ENCODE measurements around the gene ADCY5. TPM values are rescaled to one million over a fixed set of nuclear protein-coding genes. Genes with fewer than 3 reads are reported as not detected.

Gene ADCY5
- total RNA-seq, 1 experiment from 2014 or later = 0.49 TPM

- TF ChIP-seq ZFX (IDR thresholded peaks at IDR 0.05) (no peak), ELF1 (IDR thresholded peaks at IDR 0.05; ENCODE audit: borderline replicate concordance, low read depth) (no peak), EZH2phosphoT487 (IDR thresholded peaks at IDR 0.05; ENCODE audit: borderline replicate concordance) (no peak), CBX3 (IDR thresholded peaks at IDR 0.05; ENCODE audit: low read depth) (no peak), RAD21 (IDR thresholded peaks at IDR 0.05; ENCODE audit: low read depth) (no peak), ZNF274 (IDR thresholded peaks at IDR 0.05; ENCODE audit: low read depth, low read length) (no peak), SIN3A (IDR thresholded peaks at IDR 0.05; ENCODE audit: low read depth) (no peak), JUND (IDR thresholded peaks at IDR 0.05) (no peak), POLR2A (IDR thresholded peaks at IDR 0.05; ENCODE audit: borderline replicate concordance, extremely low read depth, insufficient read depth, insufficient read length) (no peak), EZH2 (IDR thresholded peaks at IDR 0.05) (no peak), EGR1 (IDR thresholded peaks at IDR 0.05; ENCODE audit: low read depth) (no peak), CEBPB (IDR thresholded peaks at IDR 0.05; ENCODE audit: low read depth) (no peak), ATF3 (IDR thresholded peaks at IDR 0.05) (no peak), SRF (IDR thresholded peaks at IDR 0.05; ENCODE audit: low read depth) (no peak), CTCF (IDR thresholded peaks at IDR 0.05 in 2 of 3, conservative IDR thresholded peaks at IDR 0.05 in 1 of 3; ENCODE audit: borderline replicate concordance in 1 of 3, insufficient read depth in 1 of 3, low read depth in 2 of 3, low read length in 2 of 3) (no peak), SP1 (IDR thresholded peaks at IDR 0.05; ENCODE audit: low read depth) (no peak), POLR2AphosphoS5 (IDR thresholded peaks at IDR 0.05; ENCODE audit: low read depth, low read length) (no peak), YY1 (IDR thresholded peaks at IDR 0.05; ENCODE audit: extremely low read depth, insufficient replicate concordance, low read depth, low read length) (no peak)
- TF ChIP-seq, protein P1, sequence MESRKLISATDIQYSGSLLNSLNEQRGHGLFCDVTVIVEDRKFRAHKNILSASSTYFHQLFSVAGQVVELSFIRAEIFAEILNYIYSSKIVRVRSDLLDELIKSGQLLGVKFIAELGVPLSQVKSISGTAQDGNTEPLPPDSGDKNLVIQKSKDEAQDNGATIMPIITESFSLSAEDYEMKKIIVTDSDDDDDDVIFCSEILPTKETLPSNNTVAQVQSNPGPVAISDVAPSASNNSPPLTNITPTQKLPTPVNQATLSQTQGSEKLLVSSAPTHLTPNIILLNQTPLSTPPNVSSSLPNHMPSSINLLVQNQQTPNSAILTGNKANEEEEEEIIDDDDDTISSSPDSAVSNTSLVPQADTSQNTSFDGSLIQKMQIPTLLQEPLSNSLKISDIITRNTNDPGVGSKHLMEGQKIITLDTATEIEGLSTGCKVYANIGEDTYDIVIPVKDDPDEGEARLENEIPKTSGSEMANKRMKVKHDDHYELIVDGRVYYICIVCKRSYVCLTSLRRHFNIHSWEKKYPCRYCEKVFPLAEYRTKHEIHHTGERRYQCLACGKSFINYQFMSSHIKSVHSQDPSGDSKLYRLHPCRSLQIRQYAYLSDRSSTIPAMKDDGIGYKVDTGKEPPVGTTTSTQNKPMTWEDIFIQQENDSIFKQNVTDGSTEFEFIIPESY (IDR thresholded peaks at IDR 0.05; ENCODE audit: extremely low read depth, insufficient replicate concordance, low read length) = no peak
- TF ChIP-seq, protein P2, sequence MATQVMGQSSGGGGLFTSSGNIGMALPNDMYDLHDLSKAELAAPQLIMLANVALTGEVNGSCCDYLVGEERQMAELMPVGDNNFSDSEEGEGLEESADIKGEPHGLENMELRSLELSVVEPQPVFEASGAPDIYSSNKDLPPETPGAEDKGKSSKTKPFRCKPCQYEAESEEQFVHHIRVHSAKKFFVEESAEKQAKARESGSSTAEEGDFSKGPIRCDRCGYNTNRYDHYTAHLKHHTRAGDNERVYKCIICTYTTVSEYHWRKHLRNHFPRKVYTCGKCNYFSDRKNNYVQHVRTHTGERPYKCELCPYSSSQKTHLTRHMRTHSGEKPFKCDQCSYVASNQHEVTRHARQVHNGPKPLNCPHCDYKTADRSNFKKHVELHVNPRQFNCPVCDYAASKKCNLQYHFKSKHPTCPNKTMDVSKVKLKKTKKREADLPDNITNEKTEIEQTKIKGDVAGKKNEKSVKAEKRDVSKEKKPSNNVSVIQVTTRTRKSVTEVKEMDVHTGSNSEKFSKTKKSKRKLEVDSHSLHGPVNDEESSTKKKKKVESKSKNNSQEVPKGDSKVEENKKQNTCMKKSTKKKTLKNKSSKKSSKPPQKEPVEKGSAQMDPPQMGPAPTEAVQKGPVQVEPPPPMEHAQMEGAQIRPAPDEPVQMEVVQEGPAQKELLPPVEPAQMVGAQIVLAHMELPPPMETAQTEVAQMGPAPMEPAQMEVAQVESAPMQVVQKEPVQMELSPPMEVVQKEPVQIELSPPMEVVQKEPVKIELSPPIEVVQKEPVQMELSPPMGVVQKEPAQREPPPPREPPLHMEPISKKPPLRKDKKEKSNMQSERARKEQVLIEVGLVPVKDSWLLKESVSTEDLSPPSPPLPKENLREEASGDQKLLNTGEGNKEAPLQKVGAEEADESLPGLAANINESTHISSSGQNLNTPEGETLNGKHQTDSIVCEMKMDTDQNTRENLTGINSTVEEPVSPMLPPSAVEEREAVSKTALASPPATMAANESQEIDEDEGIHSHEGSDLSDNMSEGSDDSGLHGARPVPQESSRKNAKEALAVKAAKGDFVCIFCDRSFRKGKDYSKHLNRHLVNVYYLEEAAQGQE (IDR thresholded peaks at IDR 0.05; ENCODE audit: low read depth) = no peak
- no peaks in the 10 kb centered on the region for H3K36me3 ChIP-seq (ENCODE audit: control insufficient read depth in 1 of 2, insufficient read depth in 2 of 2, low read length in 2 of 2)
- DNase-seq (ENCODE audit: low read depth, low spot score) (no peak), ATAC-seq (no peak)
- CTCF ChIA-PET = interaction anchor here (1.0 to 1.6 kb wide), 3 partner anchors 10 to 865 kb away, joined by 3 to 4 read pairs (median 4); no protein-coding TSS in a partner anchor
- no peak overlapping the region for H3K27ac ChIP-seq (ENCODE audit: low read depth, low read length)
- no peak overlapping the region for H3K4me2 ChIP-seq (ENCODE audit: low read length)
- H4K20me1 ChIP-seq (ENCODE audit: insufficient read depth) = no peaks in the 10 kb centered on the region
- no peaks in the 10 kb centered on the region for H3K9me3 ChIP-seq (ENCODE audit: control insufficient read depth in 1 of 2, insufficient read depth in 1 of 2, low read depth in 1 of 2, low read length in 2 of 2)
- no peak overlapping the region for H3K9ac ChIP-seq (ENCODE audit: low read length)
- POLR2A ChIA-PET = no interaction called here
- H3K4me1 ChIP-seq (ENCODE audit: control insufficient read depth in 1 of 2, insufficient read depth in 2 of 2, low read length in 2 of 2) = no peaks in the 10 kb centered on the region
- no peak overlapping the region for H2AFZ ChIP-seq (ENCODE audit: low read depth, low read length, poor library complexity, severe bottlenecking)
- H3K9me2 ChIP-seq (ENCODE audit: insufficient read depth) = no peaks in the 10 kb centered on the region
- H3K4me3 ChIP-seq (replicated peaks in 1 of 2; ENCODE audit: low read depth in 1 of 2, low read length in 2 of 2) = no peak overlapping the region
- RAD21 ChIA-PET (ENCODE audit: low non-redundant PET in 1 of 2, low total read pairs in 2 of 2, uncharacterized antibody in 2 of 2, unreplicated experiment in 2 of 2) = no interaction called here
- intact Hi-C loops (cut with micrococcal nuclease) = loop anchor here (1.0 to 5.0 kb wide), 4 partner anchors 211 to 861 kb away; partner anchors contain the start of gene SEMA5B
- H3K79me2 ChIP-seq (ENCODE audit: insufficient read depth, low read length) = no peaks in the 10 kb centered on the region
- no peaks in the 10 kb centered on the region for H3K27me3 ChIP-seq (ENCODE audit: insufficient read depth, low read length)
- no TSS peak for BruUV-seq (replicated peaks)
Measured at GRCh38 chr3:123258359-123258758, 190.5 kb downstream of the ADCY5 start.
